Stimulated activated CD8-positive, alpha-beta memory T cell treated with anti-CD3 and anti-CD28 coated beads, Interleukin-7, amount 100 ng/mL, for 1 hour (primary cell): ENCODE measurements around the gene SCCPDH.
"Not testable (repeated sequence)": the region's sequence is repeated elsewhere in the genome, so short reads cannot be mapped to it uniquely, and the experiment has no call there.

Source experiments
- DNase-seq, 2 donors: peaks; one replicate each; pipeline ENCODE4 v3.0.0-alpha.2; 2020; ENCODE audit warnings: low read depth in 2 of 2

Gene SCCPDH

GRCh38 chr1:246705368-246705767 is 18.8 kb upstream of the SCCPDH start:
- DNase-seq: no peak

DNA sequence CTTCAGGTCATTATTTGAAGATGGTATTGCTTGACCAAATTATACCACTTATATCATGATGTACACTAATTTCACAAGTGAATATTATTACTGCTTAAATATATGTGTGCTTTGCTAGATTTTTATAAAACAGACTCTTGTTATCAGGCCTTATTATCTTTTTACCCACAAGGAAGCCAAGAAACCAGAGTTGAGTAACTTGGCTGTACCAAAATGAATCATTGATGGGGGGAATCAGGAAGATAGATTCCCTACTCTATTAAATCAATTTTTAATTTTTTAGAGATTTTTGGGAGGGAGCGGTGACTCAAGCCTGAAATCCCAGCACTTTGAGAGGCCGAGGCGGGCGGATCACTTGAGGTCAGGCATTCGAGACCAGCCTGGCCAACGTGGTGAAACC is 16.0 kb upstream of the SCCPDH start:
- no peak for DNase-seq

- DNase-seq: no peak
These were observed 15.0 kb upstream of the SCCPDH start for GRCh38 chr1:246709196-246709595.

GRCh38 chr1:246709835-246710234 is 14.4 kb upstream of the SCCPDH start:
- no peak for DNase-seq

GRCh38 chr1:246711548-246712003 is 12.6 kb upstream of the SCCPDH start:
- no peak for DNase-seq

- not testable (repeated sequence) for DNase-seq
These were observed 11.8 kb upstream of the SCCPDH start for GRCh38 chr1:246712428-246712827.

DNA sequence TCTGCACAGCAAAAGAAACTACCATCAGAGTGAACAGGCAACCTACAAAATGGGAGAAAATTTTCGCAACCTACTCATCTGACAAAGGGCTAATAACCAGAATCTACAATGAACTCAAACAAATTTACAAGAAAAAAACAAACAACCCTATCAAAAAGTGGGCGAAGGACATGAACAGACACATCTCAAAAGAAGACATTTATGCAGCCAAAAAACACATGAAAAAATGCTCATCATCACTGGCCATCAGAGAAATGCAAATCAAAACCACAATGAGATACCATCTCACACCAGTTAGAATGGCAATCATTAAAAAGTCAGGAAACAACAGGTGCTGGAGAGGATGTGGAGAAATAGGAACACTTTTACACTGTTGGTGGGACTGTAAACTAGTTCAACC is 4.8 kb upstream of the SCCPDH start:
- DNase-seq: not testable (repeated sequence)

- not testable (repeated sequence) for DNase-seq
These were observed 3.4 kb upstream of the SCCPDH start for GRCh38 chr1:246720814-246721213.

DNA sequence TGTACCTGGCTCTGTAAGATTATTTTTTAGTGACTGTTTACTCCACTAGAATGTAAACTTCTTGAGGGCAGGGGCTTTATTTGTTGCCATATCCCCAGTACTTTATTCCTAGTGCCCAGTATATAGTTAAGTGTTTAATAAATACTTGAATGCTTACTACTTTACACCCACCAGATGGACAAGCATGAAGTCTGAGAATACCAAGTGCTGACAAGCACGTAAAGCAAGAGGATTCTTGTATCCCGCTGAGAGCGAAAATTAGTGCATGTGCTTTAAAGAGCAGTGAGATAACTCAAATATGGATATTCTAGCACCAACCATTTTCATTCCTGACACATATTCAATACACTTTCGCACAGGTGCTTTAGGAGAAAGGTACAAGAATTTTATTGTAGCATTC is 1.5 kb upstream of the SCCPDH start:
- DNase-seq: no peak

- no peak for DNase-seq
These were observed 504 bp downstream of the SCCPDH start for GRCh38 chr1:246724731-246725095.

GRCh38 chr1:246725191-246725590 is 982 bp downstream of the SCCPDH start:
- DNase-seq: no peak

DNA sequence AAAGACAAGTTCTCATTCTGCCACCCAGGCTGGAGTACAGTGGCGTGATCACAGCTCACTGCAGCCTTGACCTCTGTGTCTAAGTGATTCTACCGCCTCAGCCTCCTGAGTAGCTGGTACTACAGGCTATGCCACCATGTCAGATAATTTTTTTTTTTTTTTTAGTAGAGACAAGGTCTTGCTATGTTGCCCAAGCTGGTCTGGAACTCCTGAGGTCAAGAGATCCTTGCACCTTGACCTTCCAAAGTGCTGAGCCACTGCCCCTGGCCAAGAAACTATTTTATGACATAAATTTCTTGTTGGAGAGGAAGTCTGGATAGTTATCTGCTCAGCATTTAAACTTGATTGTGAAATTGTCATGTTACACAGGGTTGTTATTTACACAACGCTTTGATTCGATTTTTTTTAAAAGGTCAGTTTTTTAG is 2.1 kb downstream of the SCCPDH start:
- DNase-seq: no peak

GRCh38 chr1:246726881-246727280 is 2.7 kb downstream of the SCCPDH start:
- no peak for DNase-seq

GRCh38 chr1:246727594-246727993 is 3.4 kb downstream of the SCCPDH start:
- DNase-seq: no peak

GRCh38 chr1:246728311-246728710 is 4.1 kb downstream of the SCCPDH start:
- DNase-seq: no peak

DNA sequence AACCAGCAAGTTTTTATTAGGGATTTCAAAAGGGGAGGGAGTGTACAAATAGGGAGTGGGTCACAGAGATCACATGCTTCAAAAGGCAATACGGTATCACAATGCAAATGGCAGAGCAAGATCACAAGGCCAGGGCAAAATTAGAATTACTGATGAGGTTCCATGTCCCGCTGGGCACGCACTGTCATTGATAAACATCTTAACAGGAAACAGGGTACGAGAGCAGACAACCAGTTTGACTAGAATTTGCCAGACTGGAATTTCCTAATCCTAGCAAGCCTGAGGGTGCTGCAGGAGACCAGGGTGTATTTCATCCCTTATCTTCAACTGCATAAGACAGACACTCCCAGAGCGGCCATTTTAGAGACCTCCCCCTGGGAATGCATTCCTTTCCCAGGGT is 4.8 kb downstream of the SCCPDH start:
- DNase-seq: not testable (repeated sequence)

- no peak for DNase-seq
These were observed 6.6 kb downstream of the SCCPDH start for GRCh38 chr1:246730839-246731238.

DNA sequence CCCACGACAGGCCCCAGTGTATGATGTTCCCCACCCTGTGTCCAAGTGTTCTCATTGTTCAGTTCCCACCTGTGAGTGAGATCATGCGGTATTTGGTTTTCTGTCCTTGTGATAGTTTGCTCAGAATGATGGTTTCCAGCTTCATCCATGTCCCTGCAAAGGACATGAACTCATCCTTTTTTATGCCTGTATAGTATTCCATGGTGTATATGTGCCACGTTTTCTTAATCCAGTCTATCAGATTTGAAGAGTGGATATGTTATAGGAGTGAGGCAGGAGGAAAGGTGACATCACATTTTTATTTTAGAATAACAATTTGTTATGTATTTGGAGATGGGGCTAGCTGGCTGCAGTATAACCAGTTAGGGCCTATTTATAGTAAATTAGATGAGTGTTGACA is 7.7 kb downstream of the SCCPDH start:
- DNase-seq: not testable (repeated sequence)

GRCh38 chr1:246733704-246734103 is 9.5 kb downstream of the SCCPDH start:
- no peak for DNase-seq

DNA sequence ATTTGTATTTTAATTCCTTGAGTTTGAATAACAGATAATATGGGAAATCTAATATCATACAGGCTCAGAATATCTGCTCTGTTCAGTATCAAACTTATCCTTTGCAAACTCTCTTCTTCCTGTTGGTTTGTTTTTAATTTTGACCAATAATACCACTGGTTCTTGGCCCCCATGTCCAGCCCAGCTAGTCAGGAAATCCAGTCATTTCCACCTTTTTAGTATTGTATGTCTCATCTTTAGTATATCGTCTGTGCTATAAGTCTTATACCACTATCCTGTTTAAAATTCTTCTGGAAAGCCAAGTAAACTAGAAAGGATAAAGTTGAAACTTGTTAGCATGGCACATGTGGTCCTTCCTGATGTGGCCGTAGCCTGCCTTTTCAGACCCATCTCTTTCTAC is 10.7 kb downstream of the SCCPDH start:
- DNase-seq: no peak

DNA sequence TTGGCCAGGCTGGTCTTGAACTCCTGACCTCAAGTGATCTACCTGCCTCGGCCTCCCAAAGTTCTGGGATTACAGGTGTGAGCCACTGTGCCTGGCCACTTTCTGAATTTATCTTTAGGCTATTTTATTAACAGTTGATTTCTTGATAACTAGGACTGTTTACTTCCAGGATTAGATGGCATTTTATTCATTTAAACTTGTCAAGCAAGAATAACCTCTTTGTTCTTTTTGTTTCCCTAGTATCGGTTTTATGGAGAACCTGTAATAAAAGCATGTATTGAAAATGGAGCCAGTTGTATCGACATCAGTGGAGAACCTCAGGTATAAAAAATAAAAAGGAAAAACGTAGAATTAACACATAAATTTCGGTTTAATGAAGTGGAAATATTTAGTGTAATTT is 11.5 kb downstream of the SCCPDH start:
- no peak for DNase-seq

DNA sequence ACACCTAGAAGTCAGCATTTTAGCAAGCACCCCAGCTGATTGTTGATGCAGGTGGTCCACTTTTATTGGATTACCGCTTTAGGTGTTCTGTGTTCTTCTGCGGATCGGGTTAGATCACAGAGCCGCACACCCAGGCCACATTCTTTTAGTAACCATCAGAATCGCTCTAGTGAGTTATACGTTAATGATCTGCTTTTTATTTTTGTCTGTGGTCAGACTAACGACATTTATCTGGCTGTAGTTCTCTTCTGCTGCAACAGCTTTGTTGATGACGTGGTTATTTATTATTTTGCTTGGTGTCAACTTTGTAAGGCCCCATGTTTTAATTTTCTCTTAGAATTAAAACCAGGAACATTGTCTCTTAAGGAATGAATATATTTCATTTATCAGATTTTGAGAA is 18.2 kb downstream of the SCCPDH start:
- DNase-seq: no peak

- not testable (repeated sequence) for DNase-seq
These were observed 21.9 kb downstream of the SCCPDH start for GRCh38 chr1:246746155-246746554.

GRCh38 chr1:246748006-246748405 is 23.8 kb downstream of the SCCPDH start:
- DNase-seq: no peak

GRCh38 chr1:246748867-246749266 is 24.7 kb downstream of the SCCPDH start:
- no peak for DNase-seq
